ENCODE measurements around the gene RNASE1.

Gene RNASE1

GRCh38 chr14:20807304-20808161 lies 4.9 kb upstream of the RNASE1 start:
- no peak for DNase-seq

DNA sequence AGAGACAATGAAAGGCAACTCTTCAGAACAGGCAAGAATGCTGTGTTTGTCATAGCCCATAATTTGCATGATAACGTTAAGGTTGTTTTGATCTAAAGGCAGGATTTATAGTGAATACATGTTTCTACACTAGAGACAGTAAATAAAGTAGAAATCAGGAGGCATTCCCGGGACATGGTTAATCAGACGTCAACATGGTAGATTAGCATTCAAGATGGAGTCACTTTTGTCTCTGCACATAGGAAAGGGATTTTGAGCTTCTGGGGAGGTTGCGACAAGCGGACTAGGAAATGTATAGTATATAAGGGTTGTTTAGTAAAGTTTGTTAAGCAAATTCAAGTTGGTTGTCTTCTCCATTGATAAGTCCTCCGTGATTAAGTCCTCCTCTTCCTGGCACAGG lies 2.8 kb upstream of the RNASE1 start:
- DNase-seq = no peak

DNA sequence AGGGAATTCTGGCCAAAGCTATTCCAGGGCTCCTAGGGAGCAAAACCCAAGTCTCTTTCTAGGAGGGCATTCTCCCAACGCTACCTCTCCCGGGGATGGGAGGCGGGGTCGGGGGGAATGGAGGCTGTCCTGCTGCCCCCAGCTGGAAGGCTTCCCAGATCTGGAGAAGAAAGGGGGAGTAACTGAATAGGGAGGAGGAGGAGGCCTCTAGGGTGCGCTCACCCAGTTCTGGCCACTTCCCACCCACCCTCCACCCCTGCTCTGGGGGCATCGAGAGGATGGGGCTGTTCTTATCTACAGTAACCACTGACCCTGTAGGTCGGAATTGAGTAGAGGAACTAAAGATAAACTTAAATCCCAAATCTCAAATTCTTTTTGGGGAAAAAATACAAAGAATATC lies 579 bp upstream of the RNASE1 start:
- no peak for DNase-seq

- no peak for DNase-seq
Measured at GRCh38 chr14:20801726-20802125, 918 bp downstream of the RNASE1 start.

DNA sequence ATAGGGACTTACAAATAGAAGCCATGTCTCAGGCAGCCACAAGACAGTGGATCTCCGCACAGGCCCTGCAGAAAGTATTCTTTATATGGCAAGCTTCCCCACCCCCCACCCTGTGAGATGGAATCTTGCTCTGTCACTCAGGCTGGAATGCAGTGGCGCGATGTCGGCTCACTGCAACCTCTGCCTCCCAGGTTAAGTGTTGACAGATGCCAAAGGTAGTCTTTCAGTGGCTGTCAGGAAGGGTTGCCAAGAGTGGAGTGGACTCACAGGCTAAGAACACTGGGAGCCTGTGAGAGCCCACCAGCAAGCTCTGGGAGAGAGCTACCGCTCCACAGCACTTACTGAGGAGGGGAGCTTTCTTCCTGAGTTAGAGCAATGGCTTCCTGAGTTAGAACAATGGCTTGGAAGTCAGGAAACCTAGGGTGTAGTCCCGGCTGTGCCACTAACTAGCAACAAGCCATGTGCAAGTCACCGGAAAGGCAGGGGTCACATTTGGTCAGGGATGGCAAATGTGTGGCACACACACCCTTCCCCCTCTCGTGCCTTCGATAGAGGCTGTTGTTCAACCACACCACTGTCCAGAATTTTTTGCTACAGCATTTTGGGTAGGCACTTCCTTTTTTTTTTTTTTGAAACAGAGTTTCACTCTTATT lies 2.6 kb downstream of the RNASE1 start:
- no peak for DNase-seq

DNA sequence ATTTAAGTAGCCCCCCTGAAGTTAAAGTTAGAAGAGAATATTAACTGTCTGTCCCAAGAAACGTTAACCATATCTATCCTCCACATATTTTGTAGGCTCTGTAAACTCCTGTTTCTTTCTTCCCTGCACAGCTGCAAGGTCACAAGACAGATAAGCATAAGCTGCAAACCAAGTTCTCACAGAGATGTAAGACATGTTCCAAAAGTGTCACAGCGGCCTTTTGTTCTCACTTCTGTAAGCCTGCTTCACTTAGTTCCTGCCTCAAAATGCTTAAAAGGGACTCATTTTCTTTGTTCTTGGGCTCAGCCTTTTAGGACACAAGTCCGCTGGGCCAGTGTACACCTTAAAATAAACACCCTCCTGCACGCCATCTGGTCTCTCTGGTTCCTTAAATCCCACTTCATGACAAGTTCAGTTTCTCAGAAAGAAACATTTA lies 3.2 kb downstream of the RNASE1 start:
- no peak for DNase-seq

DNA sequence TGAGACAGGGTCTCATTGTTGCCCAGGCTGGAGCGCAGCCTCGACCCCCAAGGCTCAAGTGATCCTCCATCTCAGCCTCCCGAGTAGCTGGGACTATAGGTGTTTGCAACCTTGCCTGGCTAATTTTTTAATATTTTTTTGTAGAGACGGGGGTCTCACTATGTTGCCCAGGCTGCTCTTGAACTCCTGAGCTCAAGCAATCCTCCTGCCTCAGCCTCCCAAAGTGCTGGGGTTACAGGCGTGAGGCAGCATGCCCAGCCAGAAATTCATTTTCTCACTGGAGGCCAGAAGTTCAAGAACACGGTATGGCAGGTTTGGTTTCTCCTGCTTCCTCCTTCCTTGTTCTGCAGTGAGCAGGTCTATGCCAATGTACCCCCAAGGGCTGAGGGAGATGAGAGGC lies 3.7 kb downstream of the RNASE1 start:
- DNase-seq = no peak

- no peak for DNase-seq
Measured at GRCh38 chr14:20798318-20798717, 4.3 kb downstream of the RNASE1 start.

DNA sequence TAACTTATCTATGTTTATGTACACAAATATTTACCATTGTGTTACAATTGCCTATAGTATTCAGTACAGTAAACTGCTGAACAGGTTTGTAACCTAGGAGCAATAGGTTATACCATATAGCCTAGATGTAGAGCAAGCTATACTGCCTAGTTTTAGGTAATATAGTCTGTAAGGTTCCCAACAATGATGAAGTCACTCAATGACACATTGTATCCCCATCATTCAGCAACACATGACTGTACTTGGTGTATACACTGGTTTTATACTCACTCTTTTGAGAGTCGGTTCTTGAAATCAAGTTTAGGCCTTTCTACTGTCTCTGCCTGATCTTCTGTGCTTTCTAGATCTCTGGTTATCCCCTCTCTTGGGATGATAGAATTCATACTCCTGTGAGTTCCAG lies 5.5 kb downstream of the RNASE1 start:
- no peak for DNase-seq

- DNase-seq = no peak
Measured at GRCh38 chr14:20794644-20795369, 7.8 kb downstream of the RNASE1 start.

DNA sequence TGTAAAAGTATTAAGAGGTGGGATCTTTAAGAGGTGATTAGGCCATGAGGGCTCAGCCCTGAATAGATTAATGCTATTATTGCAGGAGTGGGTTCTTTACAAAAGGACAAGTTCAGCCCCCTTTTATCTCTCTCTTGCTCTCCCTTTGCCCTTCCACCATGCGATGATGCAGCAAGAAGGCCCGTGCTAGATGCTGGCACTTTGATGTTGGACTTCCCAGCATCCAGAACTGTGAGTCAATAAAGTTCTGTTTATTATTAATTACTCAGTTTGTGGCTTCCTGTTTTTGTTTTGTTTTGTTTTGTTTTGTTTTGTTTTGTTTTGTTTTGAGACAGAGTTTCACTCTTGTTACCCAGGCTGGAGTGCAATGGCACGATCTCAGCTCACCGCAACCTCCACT lies 10.1 kb downstream of the RNASE1 start:
- no peak for DNase-seq

- no peak for DNase-seq
Measured at GRCh38 chr14:20791597-20791996, 11.0 kb downstream of the RNASE1 start.

GRCh38 chr14:20791187-20791586 lies 11.5 kb downstream of the RNASE1 start:
- DNase-seq = no peak

DNA sequence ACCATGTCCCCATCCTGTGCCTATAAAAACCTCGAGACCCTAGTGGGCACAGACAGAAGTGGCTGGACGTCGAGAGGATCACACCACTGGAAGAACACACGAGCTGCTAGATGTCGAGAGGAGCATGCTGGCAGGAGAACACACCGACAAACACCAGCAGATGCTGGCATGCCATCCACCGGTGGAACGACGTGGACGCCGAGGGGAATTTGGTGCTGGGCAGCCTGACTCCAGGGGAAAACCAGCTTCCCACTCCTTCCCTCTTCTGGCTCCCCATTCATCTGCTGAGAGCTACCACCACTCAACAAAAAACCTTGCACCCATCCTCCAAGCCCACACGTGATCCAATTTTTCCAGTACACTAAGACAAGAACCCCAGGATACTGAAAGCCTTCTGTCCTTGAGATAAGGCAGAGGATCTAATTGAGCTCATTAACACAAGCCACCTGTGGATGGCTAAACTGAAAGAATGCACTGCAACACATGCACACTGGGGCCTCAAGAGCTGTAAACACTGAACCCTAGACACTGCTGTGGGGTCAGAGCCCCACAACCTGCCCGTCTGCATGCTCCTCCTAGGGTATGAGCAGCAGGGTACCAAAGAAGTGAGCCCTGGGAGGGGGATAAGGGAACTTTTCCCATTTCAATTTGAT lies 12.1 kb downstream of the RNASE1 start:
- no peak for DNase-seq

- no peak for DNase-seq
Measured at GRCh38 chr14:20789230-20789813, 13.3 kb downstream of the RNASE1 start.

- DNase-seq = no peak
Measured at GRCh38 chr14:20787025-20787424, 15.6 kb downstream of the RNASE1 start.

- no peak for DNase-seq
Measured at GRCh38 chr14:20782280-20782890, 20.3 kb downstream of the RNASE1 start.

- DNase-seq = no peak
Measured at GRCh38 chr14:20781803-20782202, 20.8 kb downstream of the RNASE1 start.

- no peak for DNase-seq
Measured at GRCh38 chr14:20775901-20776300, 26.7 kb downstream of the RNASE1 start.

GRCh38 chr14:20775043-20775442 lies 27.6 kb downstream of the RNASE1 start:
- no peak for DNase-seq

GRCh38 chr14:20774258-20774824 lies 28.3 kb downstream of the RNASE1 start:
- DNase-seq = no peak

DNA sequence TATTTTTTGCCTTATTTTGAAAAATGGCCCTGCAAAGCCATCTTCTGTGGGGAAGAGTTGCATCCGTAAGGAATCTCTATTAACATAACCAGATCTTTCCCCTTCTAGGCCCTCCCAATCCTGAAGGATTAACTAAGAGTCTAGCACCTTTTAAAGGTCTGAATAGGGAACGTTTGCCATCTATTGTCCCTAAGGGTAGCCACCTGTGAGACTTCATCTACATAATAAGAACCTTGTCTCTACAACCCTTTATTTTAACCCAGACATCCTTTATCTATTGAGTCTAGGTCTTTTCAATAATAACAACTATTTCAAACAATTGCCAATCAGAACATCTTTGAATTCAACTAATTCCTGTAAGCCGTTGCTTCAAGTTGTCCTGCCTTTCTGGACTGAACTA lies 30.0 kb downstream of the RNASE1 start:
- DNase-seq = no peak
